Neural crest cell (in vitro differentiated cells): ENCODE results near the gene MYCBPAP. TPM values are rescaled to one million over a fixed set of nuclear protein-coding genes. Genes with fewer than 3 reads are reported as not detected.

Experiments used
- DNase-seq: peaks from one replicate; pipeline ENCODE4 v3.0.0; 2021; ENCODE audit warnings: low read depth, mixed read lengths, low spot score
- H3K27ac Mint-ChIP-seq: one replicate; pipeline ENCODE4 v1.8.0; 2021; ENCODE audit warnings: mild to moderate bottlenecking, mixed read lengths; ENCODE audit not compliant: unreplicated experiment
- H3K27me3 Mint-ChIP-seq: 2 replicates; pipeline ENCODE4 v1.8.0; 2021; ENCODE audit warnings: low read depth, mild to moderate bottlenecking, mixed read lengths
- H3K36me3 Mint-ChIP-seq: 2 replicates; pipeline ENCODE4 v1.8.0; 2021; ENCODE audit warnings: low read depth, mild to moderate bottlenecking, mixed read lengths
- H3K4me1 Mint-ChIP-seq: 2 replicates; pipeline ENCODE4 v1.8.0; 2021; ENCODE audit warnings: mixed read lengths
- H3K4me3 Mint-ChIP-seq: one replicate; pipeline ENCODE4 v1.8.0; 2021; ENCODE audit warnings: mild to moderate bottlenecking, mixed read lengths
- H3K9me3 Mint-ChIP-seq: 2 replicates; pipeline ENCODE4 v1.8.0; 2021; ENCODE audit warnings: mixed read lengths
- total RNA-seq: library from RNA; stranded (reverse); gene quantifications from 2 replicates; pipeline ENCODE4 v1.2.1, GENCODE V29; 2021
- TF ChIP-seq, protein P1 (sequence below): fragments of 200-600 bp; sonication (generic); conservative IDR thresholded peaks from 2 replicates; pipeline ENCODE4 v1.5.0; 2021; ENCODE audit warnings: antibody characterized with exemption, mild to moderate bottlenecking

MYCBPAP gene
- total RNA-seq, 1 donor from 2014 or later: 1.2 TPM

DNA sequence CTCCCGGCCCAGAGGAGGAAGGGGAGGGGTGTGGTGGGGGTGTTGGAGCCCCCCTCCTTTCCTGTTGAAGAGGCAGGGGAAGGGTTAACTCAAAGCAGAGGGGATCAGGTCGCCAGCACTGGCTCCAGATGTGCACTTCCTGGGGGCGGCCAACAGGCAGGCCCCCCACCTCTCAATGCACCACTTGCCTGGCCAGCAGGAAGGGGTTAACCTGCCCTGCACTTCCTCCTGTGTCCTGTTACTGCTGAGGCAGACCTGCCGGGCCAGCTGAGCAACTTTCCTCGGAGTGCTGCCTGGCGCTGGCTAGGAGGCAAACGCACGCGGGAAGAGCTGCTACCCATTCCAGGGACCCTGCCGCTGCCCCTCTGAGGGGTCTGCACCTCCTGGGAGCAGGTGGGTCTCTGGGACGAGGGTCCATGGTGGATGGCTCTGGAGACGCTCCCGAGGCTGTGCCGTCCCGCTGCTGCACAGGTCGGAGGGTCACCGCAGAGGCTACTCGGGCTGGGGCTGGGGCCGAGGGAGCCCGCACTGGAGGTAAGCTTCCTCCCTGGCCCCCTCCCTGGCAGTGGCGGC, 24.3 kb downstream of the MYCBPAP start, which contains the start of gene EPN3:
Gene EPN3 (plus strand): TSS at position 284 of the 573 bp plus-strand sequence. CDS start 3,822 bp downstream, outside the sequence.
- Mint-ChIP-seq H3K9me3 (no peaks in the 10 kb centered on the region), H3K36me3 (no peaks in the 10 kb centered on the region), H3K4me3 (no peak within 1 kb of the TSS), H3K27me3 (peaks cover 72% of the 10 kb centered on the region), H3K27ac (no peak within 1 kb of the TSS), H3K4me1 (peaks cover 11% of the 10 kb centered on the region)
- TF ChIP-seq, protein P1, sequence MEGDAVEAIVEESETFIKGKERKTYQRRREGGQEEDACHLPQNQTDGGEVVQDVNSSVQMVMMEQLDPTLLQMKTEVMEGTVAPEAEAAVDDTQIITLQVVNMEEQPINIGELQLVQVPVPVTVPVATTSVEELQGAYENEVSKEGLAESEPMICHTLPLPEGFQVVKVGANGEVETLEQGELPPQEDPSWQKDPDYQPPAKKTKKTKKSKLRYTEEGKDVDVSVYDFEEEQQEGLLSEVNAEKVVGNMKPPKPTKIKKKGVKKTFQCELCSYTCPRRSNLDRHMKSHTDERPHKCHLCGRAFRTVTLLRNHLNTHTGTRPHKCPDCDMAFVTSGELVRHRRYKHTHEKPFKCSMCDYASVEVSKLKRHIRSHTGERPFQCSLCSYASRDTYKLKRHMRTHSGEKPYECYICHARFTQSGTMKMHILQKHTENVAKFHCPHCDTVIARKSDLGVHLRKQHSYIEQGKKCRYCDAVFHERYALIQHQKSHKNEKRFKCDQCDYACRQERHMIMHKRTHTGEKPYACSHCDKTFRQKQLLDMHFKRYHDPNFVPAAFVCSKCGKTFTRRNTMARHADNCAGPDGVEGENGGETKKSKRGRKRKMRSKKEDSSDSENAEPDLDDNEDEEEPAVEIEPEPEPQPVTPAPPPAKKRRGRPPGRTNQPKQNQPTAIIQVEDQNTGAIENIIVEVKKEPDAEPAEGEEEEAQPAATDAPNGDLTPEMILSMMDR: no peak
- no peak for DNase-seq

DNA sequence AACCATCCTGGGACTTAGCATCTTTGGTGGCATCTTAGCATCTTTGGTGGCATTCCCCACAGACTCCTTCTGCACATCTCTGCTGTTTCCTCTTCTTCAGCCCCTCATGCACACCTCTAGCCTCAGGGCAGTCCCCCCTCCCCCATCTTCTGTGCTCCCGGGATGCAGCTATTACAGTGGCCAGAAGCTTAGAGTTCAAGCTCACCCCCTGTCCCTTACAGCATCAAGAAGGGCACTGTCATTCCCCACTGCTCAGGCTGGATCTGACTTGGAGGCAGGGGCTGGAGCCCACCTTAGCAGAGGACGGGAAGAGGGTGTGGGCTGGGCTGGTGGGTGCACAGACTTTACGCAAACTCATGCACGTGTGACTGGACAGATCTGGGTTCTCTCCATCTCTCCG, 24.9 kb downstream of the MYCBPAP start:
- H3K9me3 Mint-ChIP-seq: no peaks in the 10 kb centered on the region
- TF ChIP-seq, protein P1: no peak
- H3K4me1 Mint-ChIP-seq: peaks cover 12% of the 10 kb centered on the region
- DNase-seq: no peak
- peaks cover 72% of the 10 kb centered on the region for H3K27me3 Mint-ChIP-seq
- no peak overlapping the region for H3K4me3 Mint-ChIP-seq
- H3K27ac Mint-ChIP-seq: no peak overlapping the region
- no peaks in the 10 kb centered on the region for H3K36me3 Mint-ChIP-seq

DNA sequence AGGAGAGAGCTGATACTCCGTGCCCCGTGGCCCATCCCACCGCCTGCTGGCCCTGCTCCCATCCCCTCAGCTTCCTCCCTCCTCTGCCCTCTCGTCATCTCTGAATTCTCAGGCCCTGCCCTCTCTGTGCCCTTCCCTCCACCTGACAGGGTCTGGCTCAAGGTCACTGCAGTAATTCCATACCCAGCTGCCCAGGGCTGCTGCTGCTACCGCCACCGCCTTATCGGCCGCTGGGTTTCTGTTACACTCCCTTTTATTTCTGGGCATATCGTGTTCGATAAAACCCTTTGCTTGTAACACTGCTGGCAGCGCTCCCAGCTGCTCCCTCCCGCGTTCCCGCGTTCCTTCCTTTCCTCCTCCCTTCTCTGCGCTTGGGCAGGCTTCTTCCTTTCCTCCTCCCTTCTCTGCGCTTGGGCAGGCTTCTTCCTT, 25.5 kb downstream of the MYCBPAP start:
- no peak overlapping the region for H3K4me3 Mint-ChIP-seq
- no peaks in the 10 kb centered on the region for H3K9me3 Mint-ChIP-seq
- H3K36me3 Mint-ChIP-seq: no peaks in the 10 kb centered on the region
- H3K27me3 Mint-ChIP-seq: peaks cover 69% of the 10 kb centered on the region
- DNase-seq: no peak
- H3K4me1 Mint-ChIP-seq: peaks cover 16% of the 10 kb centered on the region
- TF ChIP-seq, protein P1: no peak
- H3K27ac Mint-ChIP-seq: no peak overlapping the region

DNA sequence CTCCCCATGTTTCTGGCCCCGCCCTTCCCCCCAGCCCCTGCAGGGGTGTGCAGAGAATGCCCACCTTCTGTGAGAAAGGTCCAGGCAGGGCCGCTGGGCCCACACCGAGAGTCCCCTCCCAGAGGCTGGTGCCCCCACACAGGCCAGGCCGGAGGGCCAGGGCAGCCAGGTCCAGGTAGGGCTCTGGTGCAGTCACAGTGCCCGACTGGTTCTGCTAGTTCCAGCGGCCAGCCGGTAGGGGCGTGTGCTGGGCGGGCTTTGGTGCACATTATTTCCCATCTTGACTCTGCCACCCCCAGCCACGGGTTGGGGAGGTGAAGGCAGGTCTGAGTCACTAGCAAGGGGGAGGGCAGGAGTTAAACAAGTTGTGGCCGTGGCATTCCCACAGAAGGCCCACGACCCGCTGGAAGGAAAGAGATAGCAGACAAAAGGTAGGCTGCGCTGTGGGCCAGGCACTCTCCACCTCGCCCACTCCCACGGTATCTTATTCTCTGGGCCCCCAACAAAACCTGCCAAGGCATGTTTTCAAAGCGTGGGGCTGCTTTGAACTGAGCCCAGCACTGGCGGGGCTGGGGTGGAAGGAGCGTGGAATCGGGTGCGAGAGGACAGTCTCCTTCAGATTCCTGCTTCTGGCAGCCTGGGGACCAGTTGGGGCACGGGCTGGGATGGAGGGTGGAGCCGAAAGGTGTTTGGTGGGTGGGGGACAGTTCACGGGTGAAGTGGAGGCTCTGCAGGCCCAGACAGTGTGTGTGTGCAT, 26.2 kb downstream of the MYCBPAP start:
- TF ChIP-seq, protein P1: peak; percentile 59
- DNase-seq: no peak
- Mint-ChIP-seq H3K4me3 (no peak overlapping the region), H3K36me3 (no peaks in the 10 kb centered on the region), H3K4me1 (peaks cover 20% of the 10 kb centered on the region), H3K9me3 (no peaks in the 10 kb centered on the region), H3K27ac (no peak overlapping the region), H3K27me3 (peaks cover 65% of the 10 kb centered on the region)

DNA sequence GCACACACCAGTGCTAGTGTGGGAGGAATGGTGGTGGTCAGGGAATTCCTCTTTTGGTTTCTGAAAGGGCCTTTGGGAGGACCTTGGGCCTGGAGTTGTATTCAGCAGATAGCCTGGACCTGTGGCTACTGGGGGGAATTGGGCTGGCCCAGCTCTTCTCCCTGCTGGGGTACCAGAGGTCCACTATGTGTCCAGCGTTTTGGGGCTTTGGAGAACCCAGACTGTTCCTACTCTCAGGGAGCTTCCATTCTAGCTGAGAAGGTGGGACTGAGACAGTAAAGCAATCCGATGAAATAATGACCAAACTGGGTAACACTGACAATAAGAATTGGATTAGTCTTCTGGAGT, 26.7 kb downstream of the MYCBPAP start:
- peaks cover 61% of the 10 kb centered on the region for H3K27me3 Mint-ChIP-seq
- H3K27ac Mint-ChIP-seq: no peak overlapping the region
- H3K9me3 Mint-ChIP-seq: no peaks in the 10 kb centered on the region
- peaks cover 20% of the 10 kb centered on the region for H3K4me1 Mint-ChIP-seq
- no peak overlapping the region for H3K4me3 Mint-ChIP-seq
- no peaks in the 10 kb centered on the region for H3K36me3 Mint-ChIP-seq
- no peak for DNase-seq
- TF ChIP-seq, protein P1: no peak
